Lower lobe of right lung (tissue), 2 donors: ENCODE data around the gene EPX. TPM values are rescaled to one million over a fixed set of nuclear protein-coding genes. Genes with fewer than 3 reads are reported as not detected.
A peak's percentile ranks its signal among the peaks of the same experiment; 100 is the strongest.

Experiments used
- ATAC-seq, 2 donors: fragments of 200-7000 bp; cut with Tn5 transposase; one replicate each; pipeline ENCODE4 v1.9.1; 2020 to 2022; ENCODE audit warnings: mild to moderate bottlenecking in 2 of 2, moderate library complexity in 2 of 2
- DNase-seq: peaks from one replicate; pipeline ENCODE4 v3.0.0-alpha.2; 2020
- H3K27ac ChIP-seq: fragments of 200-600 bp; one replicate; pipeline ENCODE4 v1.8.0; 2022
- H3K27me3 ChIP-seq: fragments of 200-600 bp; one replicate; pipeline ENCODE4 v1.8.0; 2022; ENCODE audit warnings: low read depth
- H3K36me3 ChIP-seq: fragments of 200-600 bp; one replicate; pipeline ENCODE4 v1.8.0; 2022; ENCODE audit warnings: mild to moderate bottlenecking
- H3K4me1 ChIP-seq: fragments of 200-600 bp; one replicate; pipeline ENCODE4 v1.8.0; 2022
- H3K4me3 ChIP-seq: fragments of 200-600 bp; one replicate; pipeline ENCODE4 v1.8.0; 2022; ENCODE audit warnings: mild to moderate bottlenecking
- H3K9me3 ChIP-seq: fragments of 200-600 bp; one replicate; pipeline ENCODE4 v1.8.0; 2022
- intact Hi-C: fragments of 100-400 bp; cut with DNase I; formaldehyde crosslinking; loops from one replicate; pipeline ENCODE4 v1.11.0; 2022
- total RNA-seq: library from RNA; stranded (reverse); fragmentation: NEBNext Ultra II Directional; extraction: Animal tissue kit (Norgen Biotek cat#: 25700); gene quantifications from one replicate; pipeline ENCODE4 v1.2.1, GENCODE V29; 2021
- TF ChIP-seq, protein P1 (sequence below): fragments of 200-600 bp; IDR thresholded peaks from one replicate; pipeline ENCODE4 v1.8.0; 2022; ENCODE audit warnings: antibody characterized with exemption, mild to moderate bottlenecking
- donor health status: DM: no; HTN: yes; CAD: no; lungs with severe emphysema.

EPX gene
- total RNA-seq, 1 donor from 2014 or later = not detected

DNA sequence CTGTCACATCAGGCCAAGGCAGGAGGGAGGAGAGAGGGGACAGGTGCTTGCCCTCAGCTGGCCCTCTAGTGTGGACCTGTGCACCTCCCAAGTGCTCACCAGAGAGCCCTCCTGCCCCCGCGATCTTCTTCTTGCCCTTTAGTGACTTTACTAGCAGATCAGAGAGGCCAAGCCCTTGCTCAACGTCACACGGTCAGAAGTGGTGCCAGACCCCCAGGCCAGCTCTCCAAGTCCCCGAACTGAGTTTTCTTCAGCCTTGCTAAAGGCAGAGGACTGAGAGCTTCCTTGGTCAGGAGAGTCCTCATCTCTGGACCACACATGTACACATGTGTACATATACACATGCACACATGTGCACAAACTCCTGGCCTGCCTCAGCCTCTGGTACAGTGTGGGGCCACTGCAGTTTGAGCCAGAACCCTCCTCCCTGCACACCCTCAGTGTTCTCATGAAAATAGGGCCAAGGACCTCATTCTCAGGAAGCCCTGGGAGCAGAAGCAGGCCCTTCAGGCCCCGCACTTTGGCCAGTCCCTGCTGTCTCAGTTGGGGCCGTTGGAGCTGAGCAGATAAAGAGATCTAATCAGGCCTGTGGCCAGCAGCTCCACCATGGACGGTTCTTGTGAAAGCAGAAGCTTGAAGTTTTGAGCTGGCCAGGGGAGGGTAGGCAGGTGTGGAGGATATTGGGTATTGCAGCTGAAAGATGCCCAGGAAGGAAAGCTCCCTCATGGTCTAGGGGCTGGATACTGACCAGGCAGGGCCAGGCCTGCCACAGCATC is 7.4 kb upstream of the EPX start:
- Histone ChIP-seq H3K4me1 (no peaks in the 10 kb centered on the region), H3K36me3 (no peaks in the 10 kb centered on the region), H3K27ac (no peak overlapping the region), H3K4me3 (no peak overlapping the region), H3K27me3 (peaks cover 3% of the 10 kb centered on the region), H3K9me3 (no peaks in the 10 kb centered on the region)
- no peak for DNase-seq
- TF ChIP-seq, protein P1, sequence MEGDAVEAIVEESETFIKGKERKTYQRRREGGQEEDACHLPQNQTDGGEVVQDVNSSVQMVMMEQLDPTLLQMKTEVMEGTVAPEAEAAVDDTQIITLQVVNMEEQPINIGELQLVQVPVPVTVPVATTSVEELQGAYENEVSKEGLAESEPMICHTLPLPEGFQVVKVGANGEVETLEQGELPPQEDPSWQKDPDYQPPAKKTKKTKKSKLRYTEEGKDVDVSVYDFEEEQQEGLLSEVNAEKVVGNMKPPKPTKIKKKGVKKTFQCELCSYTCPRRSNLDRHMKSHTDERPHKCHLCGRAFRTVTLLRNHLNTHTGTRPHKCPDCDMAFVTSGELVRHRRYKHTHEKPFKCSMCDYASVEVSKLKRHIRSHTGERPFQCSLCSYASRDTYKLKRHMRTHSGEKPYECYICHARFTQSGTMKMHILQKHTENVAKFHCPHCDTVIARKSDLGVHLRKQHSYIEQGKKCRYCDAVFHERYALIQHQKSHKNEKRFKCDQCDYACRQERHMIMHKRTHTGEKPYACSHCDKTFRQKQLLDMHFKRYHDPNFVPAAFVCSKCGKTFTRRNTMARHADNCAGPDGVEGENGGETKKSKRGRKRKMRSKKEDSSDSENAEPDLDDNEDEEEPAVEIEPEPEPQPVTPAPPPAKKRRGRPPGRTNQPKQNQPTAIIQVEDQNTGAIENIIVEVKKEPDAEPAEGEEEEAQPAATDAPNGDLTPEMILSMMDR = no peak
- ATAC-seq = no peak
- intact Hi-C loops = no loop called here

DNA sequence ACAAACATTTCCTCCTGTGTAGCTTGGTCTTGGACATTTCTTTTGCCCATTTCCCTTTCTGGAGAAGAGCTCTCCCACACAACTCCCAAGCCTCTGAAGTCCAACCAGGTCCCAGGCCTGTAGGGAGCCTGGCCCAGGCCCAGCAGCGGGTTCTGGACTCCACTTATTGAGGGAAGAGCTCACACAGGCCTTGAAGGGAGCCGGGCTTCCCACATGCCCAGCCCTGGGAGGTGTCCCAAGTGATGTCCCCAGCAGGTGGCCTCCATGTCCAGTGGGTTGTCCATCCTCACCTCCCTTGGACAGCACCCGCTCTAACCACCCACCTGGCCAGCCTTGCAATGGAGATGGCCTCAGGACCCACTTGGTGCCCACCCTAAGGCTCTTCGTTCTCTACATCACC is 5.9 kb upstream of the EPX start:
- ATAC-seq (no peak), DNase-seq (no peak)
- no peaks in the 10 kb centered on the region for H3K36me3 ChIP-seq
- TF ChIP-seq, protein P1 = no peak
- no peak overlapping the region for H3K27ac ChIP-seq
- no peak overlapping the region for H3K4me3 ChIP-seq
- no peaks in the 10 kb centered on the region for H3K4me1 ChIP-seq
- peaks cover 11% of the 10 kb centered on the region for H3K27me3 ChIP-seq
- no peaks in the 10 kb centered on the region for H3K9me3 ChIP-seq
- intact Hi-C loops = no loop called here

DNA sequence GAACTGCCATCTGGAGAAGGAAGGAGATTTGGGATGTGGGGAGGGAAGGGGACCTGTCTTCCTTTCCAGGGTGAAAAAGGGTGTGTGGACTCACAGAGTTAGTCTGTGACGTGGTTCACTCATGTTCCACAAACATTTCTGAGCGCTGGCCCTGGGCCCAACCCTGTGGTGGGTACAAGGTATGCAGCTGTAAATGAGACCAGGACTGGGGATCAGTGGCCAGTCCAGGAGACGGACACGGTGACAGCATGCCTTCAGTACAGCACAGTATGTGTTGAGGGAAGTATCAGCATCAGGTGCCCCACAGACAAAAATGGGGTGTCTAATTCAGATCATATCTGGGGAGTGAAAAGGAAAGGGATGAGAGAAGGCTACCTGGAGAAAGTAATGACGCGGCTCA is 5.5 kb upstream of the EPX start:
- intact Hi-C loops = no loop called here
- TF ChIP-seq, protein P1 = no peak
- no peak for ATAC-seq
- Histone ChIP-seq H3K36me3 (no peaks in the 10 kb centered on the region), H3K4me1 (no peaks in the 10 kb centered on the region), H3K9me3 (no peaks in the 10 kb centered on the region), H3K27me3 (peaks cover 11% of the 10 kb centered on the region), H3K4me3 (no peak overlapping the region), H3K27ac (no peak overlapping the region)
- no peak for DNase-seq

DNA sequence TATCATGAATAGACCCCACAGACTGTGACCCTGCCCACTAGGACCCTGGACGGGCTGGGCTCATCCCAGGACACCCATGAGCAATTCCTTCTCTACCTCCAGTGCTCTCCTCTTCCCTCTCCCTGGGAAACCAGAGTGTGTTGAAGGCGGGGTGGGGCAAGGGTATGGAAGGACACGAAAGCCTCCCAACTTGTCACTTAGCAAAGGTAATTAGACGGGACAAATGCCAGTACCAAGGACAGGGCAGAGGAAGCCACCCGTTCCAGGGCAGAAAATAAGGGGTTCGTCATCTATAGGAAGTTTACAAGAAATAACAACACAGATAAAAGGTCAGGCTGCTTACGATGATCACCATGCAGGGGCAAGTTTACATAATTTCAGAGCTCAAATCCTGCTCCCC is 4.9 kb upstream of the EPX start:
- no peak overlapping the region for H3K27ac ChIP-seq
- H3K36me3 ChIP-seq = no peaks in the 10 kb centered on the region
- peaks cover 11% of the 10 kb centered on the region for H3K27me3 ChIP-seq
- no peaks in the 10 kb centered on the region for H3K4me1 ChIP-seq
- H3K9me3 ChIP-seq = no peaks in the 10 kb centered on the region
- DNase-seq (no peak), ATAC-seq (no peak)
- intact Hi-C loops = no loop called here
- TF ChIP-seq, protein P1 = no peak
- H3K4me3 ChIP-seq = no peak overlapping the region

DNA sequence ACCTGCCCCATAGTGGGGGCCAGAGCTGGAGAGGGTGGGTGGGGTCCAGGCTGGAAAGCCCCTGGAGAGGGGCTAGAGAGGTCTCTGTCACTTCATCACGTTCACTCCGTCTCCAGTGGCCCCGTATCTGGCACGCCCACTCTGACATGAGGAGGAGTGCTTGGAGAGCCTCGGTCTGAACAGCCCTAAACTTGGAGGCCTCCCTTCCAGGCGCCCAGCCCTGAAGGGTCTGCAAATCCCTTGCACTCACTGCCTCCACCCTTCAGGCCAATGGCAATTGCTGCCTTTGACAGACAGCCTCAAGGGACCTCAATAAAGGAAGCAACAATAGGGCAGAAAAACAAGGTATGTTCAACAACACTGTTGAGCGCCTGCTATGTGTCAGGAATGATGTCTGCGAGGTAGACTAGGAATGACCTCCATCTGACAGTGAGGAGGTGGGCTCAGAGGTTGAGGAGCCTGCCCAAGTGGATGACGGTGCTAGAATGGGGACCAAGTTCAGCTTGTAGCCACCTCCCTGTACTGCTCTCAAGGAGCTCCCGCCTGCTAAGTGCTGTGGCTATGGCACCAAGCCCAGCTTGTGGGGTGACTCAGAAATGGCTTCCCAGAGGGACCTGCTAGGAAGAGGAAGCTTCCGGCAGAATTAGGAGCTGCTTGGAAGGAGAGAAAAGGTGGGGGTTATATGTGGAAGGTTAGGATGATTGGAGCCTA is 2.9 kb upstream of the EPX start:
- TF ChIP-seq, protein P1 = no peak
- DNase-seq (peak; percentile 79), ATAC-seq (peak; percentile 80 to 86)
- Histone ChIP-seq H3K9me3 (no peaks in the 10 kb centered on the region), H3K4me3 (no peak overlapping the region), H3K4me1 (no peaks in the 10 kb centered on the region), H3K27me3 (peaks cover 11% of the 10 kb centered on the region), H3K27ac (no peak overlapping the region), H3K36me3 (no peaks in the 10 kb centered on the region)
- intact Hi-C loops = no loop called here
